GM19452 (cell line): ENCODE data around the gene GNG2.

ENCODE experiments used
- ATAC-seq: cut with Tn5 transposase; IDR thresholded peaks from one replicate; pipeline ENCODE4 v1.9.1; 2021; ENCODE audit not compliant: unreplicated experiment

The GNG2 gene

GRCh38 chr14:51938137-51938536, 77.7 kb downstream of the GNG2 start:
- no peak for ATAC-seq

DNA sequence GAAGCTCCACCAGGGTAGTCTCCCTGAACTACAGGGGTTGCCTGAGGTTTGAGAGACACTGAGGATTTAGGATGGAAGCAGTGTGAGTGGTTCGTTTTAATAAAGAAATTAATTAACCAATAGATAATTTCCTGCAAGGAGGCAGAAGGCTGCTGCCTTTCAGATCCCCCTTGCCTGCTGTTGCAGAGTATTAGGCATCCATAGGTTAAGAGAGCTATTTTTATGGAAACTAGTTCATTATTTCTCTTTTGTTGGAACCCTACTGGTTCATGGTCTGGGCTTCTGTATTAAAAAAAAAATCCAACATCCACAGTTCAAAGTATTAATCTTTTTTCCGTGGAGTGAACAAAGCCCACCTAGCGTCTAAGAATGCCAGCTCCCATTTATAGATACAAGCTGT, 78.4 kb downstream of the GNG2 start:
- no peak for ATAC-seq

DNA sequence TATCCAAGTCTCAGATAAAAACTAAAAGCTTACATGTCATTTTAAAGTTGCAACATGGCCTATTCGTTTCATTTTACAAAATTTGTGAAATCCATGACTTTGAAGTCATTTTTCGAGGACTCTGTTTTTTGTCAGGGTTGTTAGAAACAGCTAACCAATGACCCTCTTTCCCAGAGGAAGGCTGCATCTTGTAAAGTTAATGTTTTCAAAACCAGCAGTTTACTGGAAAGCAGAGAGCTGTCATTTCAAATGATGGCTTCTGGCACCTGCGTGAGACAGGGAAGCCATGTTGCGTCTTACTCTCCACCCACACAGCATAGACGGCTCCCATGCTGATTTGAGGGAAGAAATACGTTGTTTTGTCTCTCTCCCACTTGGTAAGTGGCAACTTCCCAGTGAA, 78.8 kb downstream of the GNG2 start:
- no peak for ATAC-seq

DNA sequence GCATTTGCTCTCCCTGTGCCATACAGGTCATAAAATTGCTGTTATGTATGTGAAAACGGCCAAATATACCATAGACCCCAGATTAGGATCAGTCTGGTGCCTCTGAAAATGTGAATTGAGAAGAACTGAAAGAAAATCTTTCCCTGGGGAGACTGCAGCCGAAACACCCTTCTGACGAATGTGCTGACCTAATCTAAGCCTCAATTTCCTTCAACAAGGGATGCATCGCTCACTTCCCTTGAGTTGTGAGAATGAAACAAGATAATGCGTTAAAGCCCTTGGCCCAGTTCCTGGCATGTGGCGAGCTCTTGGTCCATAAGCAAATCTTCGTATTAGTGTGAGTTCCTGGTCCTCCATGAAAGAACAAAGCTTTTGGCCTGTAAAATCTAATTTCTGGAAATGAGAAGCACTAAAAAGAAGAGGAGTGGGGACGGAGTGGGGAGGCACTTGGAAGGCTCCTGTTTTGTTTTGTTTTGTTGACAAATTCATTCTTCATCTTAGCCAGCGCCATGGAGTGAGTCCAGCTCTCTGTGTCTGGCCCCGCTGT, 79.4 kb downstream of the GNG2 start:
- no peak for ATAC-seq

DNA sequence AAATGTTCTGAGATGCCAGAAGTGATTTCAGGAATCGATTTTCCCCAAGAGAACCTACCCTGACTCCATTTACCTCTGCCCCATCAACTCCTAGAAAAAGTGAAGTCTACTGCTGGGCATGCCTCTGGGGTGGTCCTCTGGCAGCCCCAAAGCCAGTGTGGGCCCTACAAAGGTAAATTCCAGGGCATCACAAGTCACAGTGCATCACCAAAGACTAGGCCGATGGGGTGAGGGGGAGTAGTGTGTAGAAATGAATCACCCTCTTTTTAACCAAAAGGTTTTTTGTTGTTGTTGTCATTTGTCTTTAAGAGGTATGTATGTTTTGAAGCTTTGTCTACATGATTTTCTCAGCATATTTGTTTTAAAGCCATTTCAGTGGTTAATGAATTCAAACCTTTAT, 82.6 kb downstream of the GNG2 start:
- no peak for ATAC-seq

GRCh38 chr14:51950007-51950406, 89.6 kb downstream of the GNG2 start:
- ATAC-seq = no peak

DNA sequence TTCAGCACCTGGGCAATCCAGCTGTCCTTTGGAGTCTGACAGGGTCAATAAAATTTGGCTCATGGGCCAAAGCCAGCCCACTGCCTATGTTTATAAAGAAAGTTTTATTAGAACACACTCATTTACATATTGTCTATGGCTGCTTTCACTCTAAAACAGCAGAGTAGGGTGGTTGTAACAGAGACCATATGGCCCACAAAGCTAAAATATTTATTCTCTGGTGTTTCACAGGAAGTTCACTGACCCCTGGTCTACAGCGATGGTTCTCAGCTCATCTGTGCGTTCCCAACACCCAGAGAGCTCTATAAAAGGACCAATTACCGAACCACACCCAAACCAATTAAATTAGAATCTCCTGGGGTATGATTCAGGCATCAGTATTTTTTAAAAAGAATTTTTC, 91.2 kb downstream of the GNG2 start:
- ATAC-seq = no peak

DNA sequence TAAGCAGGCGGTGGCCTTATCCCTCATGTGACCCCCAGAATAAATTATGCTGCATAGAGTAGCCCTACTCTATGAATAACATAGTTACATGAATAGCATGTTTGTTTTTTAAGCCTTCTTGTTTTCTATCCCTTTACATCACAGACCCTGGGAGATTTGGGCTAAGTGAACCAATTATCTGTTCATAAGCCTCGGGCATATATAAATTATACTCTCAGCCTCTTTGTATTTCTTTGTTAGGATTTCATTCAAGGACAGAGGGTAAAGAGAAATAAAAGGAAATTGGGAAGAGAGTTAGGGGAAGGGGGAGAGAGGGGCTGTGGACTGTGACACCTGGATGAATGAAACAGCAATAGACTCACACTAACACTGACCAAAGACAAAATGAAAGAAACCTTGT, 93.6 kb downstream of the GNG2 start:
- no peak for ATAC-seq

DNA sequence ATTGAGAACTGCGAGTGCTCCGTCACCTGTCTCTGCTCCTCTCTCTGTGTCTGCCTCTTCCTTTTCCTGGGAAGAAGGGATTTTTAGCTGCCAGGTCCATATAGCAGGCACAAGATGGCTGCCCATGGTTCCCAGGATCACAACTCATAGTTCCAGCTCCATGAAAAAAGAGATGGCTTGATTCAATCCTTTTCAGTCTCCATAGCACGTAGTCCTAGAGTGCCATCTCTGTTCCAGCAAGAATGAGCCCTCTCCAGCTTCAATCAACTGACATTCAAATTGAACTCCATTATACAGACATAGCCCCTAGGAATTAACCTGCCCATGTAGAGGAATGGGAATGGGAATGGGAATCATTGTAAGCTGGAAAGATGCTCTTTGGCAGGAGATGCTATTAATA, 94.2 kb downstream of the GNG2 start:
- no peak for ATAC-seq

GRCh38 chr14:51957950-51958349, 97.5 kb downstream of the GNG2 start:
- no peak for ATAC-seq

GRCh38 chr14:51959928-51960327, 99.5 kb downstream of the GNG2 start:
- no peak for ATAC-seq

DNA sequence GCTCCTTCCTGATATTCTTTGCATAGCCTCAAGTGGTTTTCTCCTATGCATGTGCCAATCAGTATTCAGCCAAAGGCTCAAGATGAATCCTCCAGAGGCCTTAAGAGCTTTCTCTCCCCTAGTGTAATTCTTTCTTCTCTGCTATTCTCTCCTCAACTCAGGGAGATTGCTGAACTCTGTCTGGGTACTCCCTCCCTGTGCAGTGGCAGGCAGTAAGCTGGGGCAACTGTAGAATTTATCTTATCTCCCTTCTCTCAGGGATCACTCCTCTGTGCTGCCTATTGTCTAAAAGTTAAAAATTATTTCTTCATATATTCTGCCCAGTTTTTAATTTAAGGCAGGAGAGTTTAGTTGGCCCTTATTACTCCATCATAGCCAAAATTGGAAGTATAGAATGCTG, 100.5 kb downstream of the GNG2 start:
- no peak for ATAC-seq

- ATAC-seq = no peak
These were observed 102.3 kb downstream of the GNG2 start for GRCh38 chr14:51962711-51963110.

DNA sequence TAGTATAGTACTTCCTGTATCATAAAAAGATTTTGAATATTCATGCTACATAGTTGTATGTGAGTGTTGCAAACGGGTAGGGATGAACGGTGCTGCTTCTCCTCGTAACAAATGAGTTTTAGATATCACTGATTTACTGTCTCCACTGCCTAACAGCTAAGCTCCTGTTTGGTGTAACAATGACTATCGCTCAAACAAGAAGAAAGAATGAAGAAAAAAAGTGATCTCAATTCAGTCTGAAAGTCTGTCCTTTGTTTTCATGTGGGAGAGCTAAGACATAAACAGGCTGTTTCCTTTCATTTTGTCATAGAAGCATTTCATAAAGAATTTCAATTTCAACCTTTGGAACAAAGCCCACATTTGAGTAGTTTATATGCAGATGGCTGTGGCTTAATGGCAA, 102.9 kb downstream of the GNG2 start:
- ATAC-seq = no peak

DNA sequence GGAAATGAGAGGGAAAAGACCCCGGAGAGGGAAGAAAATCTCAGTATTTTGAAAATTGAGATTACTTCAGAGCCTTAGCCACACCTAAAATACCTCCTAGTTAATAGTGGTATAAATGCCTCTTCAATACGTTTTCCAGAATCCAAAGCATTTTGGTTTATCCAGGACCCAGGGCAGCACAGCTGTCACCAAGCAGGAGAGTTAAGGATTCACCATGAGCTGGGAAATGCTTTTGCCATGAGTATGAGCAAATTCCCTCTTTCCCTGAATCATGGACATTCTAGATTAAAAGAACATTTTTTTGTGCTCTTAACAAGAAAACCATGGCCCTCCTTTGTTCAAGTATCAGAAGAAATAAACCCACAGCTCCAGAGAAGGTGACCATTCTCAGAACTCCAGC, 107.1 kb downstream of the GNG2 start:
- ATAC-seq = no peak

- ATAC-seq = no peak
These were observed 109.6 kb downstream of the GNG2 start for GRCh38 chr14:51969852-51970540.

DNA sequence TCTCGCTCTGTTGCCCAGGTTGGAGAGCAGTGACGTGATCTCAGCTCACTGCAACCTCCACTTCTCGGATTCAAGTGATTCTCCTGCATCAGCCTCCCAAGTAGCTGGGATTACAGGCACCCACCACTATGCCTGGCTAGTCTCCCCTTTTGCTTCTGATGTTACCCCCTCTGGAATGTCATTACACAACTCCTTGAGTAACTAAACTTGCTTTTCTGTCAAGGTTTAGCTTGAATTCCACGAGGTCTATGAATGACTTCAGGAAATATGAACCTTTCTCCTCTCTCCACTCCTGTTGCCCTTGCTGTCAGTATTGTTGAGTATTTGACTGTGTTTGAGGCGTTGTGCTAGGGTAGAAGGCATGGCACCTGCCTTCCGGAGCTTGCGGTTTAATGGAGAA, 112.2 kb downstream of the GNG2 start:
- ATAC-seq = no peak

DNA sequence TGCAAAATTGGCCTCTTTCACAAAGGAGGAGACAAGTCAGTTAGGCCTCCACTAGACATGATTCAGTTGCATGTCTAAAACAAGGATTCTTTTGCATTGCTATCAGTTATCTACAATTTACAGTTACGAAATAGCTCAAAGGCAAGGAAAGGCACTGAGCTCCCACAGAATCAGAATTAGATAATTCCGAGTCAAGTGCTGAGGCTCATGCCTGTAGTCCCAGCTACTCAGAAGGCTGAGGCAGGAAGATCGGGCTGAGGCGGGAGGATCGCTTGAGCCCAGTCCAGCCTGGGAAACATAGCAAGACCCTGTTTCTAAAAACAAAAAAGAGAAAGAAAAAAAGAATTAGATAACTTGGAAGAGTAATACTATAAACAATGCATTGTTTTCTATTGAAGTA, 116.7 kb downstream of the GNG2 start:
- no peak for ATAC-seq

DNA sequence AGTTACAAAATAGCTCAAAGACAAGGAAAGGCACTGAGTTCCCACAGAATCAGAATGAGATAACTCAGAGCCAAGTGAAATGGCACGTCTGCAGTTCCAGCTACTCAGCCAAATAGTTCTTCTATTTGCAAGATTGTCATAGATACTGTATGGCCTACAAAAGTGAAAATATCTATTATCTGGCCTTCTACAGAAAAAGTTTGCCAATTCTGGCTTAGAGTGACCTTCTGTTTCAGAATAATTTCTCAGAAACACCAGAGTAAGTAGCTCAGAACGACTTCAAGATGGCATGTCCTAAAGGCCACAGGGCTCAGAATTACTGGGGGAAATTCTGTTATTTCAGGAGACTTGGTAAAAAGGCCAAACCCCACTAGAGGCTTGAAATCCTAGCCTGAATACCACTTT, 118.3 kb downstream of the GNG2 start:
- ATAC-seq = no peak

DNA sequence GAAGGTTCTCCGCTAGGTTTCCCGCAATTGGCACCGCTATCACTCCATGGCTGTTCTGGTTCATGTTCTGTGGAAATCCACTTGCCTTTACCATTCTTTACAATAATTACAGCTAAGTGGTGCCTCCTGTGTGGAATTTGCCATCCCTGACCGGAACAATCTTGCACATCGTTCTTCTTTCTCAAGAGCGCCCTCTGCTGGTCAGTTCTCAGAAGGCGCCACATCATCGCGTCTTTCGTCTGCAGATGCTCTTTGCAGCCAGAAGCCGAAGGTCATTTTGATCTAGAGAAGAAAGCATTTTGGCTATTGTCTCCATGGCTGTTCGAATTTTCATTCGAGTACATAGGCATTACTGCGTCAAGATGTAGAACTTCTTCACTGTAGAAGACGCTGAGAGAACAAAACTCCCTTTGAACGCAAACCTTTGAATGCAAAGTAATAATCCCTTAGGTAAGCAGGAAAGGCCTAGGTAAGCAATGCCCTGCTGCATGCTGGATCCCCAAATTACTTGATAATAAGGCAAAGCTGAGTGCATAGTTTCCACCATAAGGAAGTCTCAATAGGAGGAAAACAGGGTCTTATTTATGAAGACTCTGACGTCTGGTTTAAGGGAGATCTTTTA, 118.8 kb downstream of the GNG2 start:
- ATAC-seq = no peak

DNA sequence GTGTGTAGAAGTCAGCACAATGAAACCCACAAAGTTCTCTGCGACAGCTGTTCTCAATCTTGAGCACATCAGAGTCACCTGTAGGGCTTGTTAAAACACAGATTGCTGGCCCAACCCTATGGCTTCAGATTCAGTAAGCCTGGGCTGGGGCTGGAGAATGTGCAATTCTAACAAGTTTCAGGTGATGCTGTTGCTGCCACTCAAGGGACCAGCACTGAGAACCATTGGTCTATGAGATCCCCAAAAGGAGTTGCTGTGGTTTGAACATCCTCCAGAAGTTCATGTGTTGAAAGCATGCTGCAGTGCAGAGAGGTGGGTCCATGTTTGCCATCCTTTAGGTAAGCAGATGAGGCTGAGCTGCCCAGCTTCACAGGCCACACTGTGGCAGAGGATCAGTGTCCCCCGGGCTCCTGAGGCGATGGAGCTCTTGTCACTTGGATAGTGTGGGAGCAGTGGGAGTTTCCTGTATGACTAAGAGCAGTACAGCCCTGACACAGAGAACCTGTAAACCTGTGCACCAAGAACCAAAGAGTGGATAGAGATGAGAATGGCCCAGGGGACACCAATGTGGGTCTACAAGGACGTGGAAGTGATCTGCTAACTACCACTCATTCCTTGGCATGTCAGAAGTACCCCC, 120.9 kb downstream of the GNG2 start:
- no peak for ATAC-seq

DNA sequence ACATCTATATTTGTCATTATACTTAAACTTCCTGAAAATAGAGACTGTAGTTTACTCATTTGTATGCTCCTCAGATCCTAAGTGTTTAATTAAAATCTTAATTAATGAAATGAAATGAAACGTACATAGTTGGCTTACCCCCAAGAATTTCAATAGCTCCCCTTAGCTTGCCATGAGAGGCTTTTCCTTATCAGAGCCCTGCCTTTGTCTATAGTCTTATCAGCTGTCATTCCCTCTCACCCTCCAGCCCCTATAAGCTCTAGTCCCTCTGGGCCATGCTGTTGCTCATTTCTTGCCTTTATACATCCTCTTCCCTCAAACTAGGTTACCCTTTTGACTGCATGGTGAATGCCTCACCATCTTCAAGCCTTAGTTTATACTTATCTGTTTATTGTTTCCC, 127.8 kb downstream of the GNG2 start:
- no peak for ATAC-seq
